Measurements from ENCODE around the gene ABCA1. TPM values are rescaled to one million over a fixed set of nuclear protein-coding genes. Genes with fewer than 3 reads are reported as not detected.
"Not testable (repeated sequence)": the region's sequence is repeated elsewhere in the genome, so short reads cannot be mapped to it uniquely, and the experiment has no call there.

The ABCA1 gene
- total RNA-seq, 1 donor from 2014 or later = 49.5 TPM

- Mint-ChIP-seq H3K4me3 (ENCODE audit: unreplicated experiment) (peak overlapping the region; percentile 15), H3K9me3 (ENCODE audit: unreplicated experiment) (no peaks in the 10 kb centered on the region), H3K36me3 (ENCODE audit: unreplicated experiment) (peaks cover 7% of the 10 kb centered on the region), H3K27me3 (ENCODE audit: unreplicated experiment) (no peaks in the 10 kb centered on the region), H3K4me1 (ENCODE audit: unreplicated experiment) (peaks cover 10% of the 10 kb centered on the region), H3K27ac (ENCODE audit: unreplicated experiment) (peak overlapping the region; percentile 61)
- DNase-seq (ENCODE audit: extremely low spot score, unreplicated experiment) = no peak
- TF ChIP-seq, protein P1, sequence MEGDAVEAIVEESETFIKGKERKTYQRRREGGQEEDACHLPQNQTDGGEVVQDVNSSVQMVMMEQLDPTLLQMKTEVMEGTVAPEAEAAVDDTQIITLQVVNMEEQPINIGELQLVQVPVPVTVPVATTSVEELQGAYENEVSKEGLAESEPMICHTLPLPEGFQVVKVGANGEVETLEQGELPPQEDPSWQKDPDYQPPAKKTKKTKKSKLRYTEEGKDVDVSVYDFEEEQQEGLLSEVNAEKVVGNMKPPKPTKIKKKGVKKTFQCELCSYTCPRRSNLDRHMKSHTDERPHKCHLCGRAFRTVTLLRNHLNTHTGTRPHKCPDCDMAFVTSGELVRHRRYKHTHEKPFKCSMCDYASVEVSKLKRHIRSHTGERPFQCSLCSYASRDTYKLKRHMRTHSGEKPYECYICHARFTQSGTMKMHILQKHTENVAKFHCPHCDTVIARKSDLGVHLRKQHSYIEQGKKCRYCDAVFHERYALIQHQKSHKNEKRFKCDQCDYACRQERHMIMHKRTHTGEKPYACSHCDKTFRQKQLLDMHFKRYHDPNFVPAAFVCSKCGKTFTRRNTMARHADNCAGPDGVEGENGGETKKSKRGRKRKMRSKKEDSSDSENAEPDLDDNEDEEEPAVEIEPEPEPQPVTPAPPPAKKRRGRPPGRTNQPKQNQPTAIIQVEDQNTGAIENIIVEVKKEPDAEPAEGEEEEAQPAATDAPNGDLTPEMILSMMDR (IDR thresholded peaks at IDR 0.05) = no peak
These were observed 155.0 kb downstream of the ABCA1 start for GRCh38 chr9:104772714-104773510.

DNA sequence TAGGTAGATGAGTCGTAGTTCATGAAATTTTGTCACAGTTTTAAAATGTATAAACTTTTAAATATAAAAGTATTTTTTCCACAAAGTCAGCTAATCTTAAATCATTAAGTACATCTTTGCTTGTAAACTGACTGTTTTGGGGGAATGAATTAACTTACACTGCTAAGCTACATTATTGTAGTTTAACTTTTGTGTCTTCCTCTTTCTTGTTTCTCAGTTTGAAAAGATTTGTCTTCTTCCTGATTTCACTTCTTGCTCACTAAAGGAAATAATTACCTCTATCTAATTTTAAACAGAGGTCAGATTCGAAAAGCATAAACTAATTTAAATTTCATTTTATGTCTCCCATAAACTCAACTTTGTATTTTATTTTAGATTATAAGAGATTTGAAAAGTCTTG is 158.3 kb downstream of the ABCA1 start:
- Mint-ChIP-seq H3K36me3 (ENCODE audit: unreplicated experiment) (peaks cover 7% of the 10 kb centered on the region), H3K9me3 (ENCODE audit: unreplicated experiment) (no peaks in the 10 kb centered on the region), H3K4me3 (ENCODE audit: unreplicated experiment) (no peak overlapping the region), H3K27me3 (ENCODE audit: unreplicated experiment) (no peaks in the 10 kb centered on the region), H3K27ac (ENCODE audit: unreplicated experiment) (no peak overlapping the region), H3K4me1 (ENCODE audit: unreplicated experiment) (peaks cover 15% of the 10 kb centered on the region)
- TF ChIP-seq, protein P1 (IDR thresholded peaks at IDR 0.05) = no peak
- no peak for DNase-seq (ENCODE audit: extremely low spot score, unreplicated experiment)

GRCh38 chr9:104769029-104769428 is 158.9 kb downstream of the ABCA1 start:
- H3K4me3 Mint-ChIP-seq (ENCODE audit: unreplicated experiment); H3K27ac Mint-ChIP-seq (ENCODE audit: unreplicated experiment); H3K27me3 Mint-ChIP-seq (ENCODE audit: unreplicated experiment); H3K9me3 Mint-ChIP-seq (ENCODE audit: unreplicated experiment); H3K36me3 Mint-ChIP-seq (ENCODE audit: unreplicated experiment); DNase-seq (ENCODE audit: extremely low spot score, unreplicated experiment): not testable (repeated sequence)
- H3K4me1 Mint-ChIP-seq (ENCODE audit: unreplicated experiment) = peaks cover 15% of the 10 kb centered on the region

DNA sequence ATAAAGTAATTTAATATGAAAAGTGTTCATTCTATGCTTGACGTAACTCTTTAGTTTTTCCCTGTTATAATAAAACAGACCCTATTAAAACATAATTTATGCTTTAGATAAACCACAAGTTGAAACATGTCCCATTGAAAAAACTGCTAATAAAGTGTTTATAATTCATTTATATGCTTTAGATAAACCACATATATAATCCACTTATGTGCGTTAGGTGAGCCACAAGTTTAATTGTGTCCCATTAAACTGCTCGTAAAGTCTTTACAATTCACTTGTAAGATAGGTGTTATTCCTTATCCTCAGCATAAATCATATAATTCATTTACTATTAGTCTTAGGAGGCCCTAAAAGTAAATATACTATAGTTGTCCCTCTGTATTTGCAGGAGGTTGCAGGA is 160.4 kb downstream of the ABCA1 start:
- Mint-ChIP-seq H3K27me3 (ENCODE audit: unreplicated experiment) (no peaks in the 10 kb centered on the region), H3K9me3 (ENCODE audit: unreplicated experiment) (no peaks in the 10 kb centered on the region), H3K4me3 (ENCODE audit: unreplicated experiment) (no peak overlapping the region), H3K4me1 (ENCODE audit: unreplicated experiment) (peaks cover 11% of the 10 kb centered on the region), H3K36me3 (ENCODE audit: unreplicated experiment) (peaks cover 5% of the 10 kb centered on the region), H3K27ac (ENCODE audit: unreplicated experiment) (no peak overlapping the region)
- TF ChIP-seq, protein P1 (IDR thresholded peaks at IDR 0.05) = no peak
- no peak for DNase-seq (ENCODE audit: extremely low spot score, unreplicated experiment)

- no peak for DNase-seq (ENCODE audit: extremely low spot score, unreplicated experiment)
- no peak overlapping the region for H3K27ac Mint-ChIP-seq (ENCODE audit: unreplicated experiment)
- TF ChIP-seq, protein P1 (IDR thresholded peaks at IDR 0.05) = no peak
- no peaks in the 10 kb centered on the region for H3K9me3 Mint-ChIP-seq (ENCODE audit: unreplicated experiment)
- no peak overlapping the region for H3K4me3 Mint-ChIP-seq (ENCODE audit: unreplicated experiment)
- no peaks in the 10 kb centered on the region for H3K27me3 Mint-ChIP-seq (ENCODE audit: unreplicated experiment)
- H3K36me3 Mint-ChIP-seq (ENCODE audit: unreplicated experiment) = peaks cover 3% of the 10 kb centered on the region
- peaks cover 8% of the 10 kb centered on the region for H3K4me1 Mint-ChIP-seq (ENCODE audit: unreplicated experiment)
These were observed 161.9 kb downstream of the ABCA1 start for GRCh38 chr9:104766025-104766424.

Measured in osteocyte (in vitro differentiated cells).